Measurements from ENCODE around the gene ARID1B.

ARID1B gene

GRCh38 chr6:157221049-157221816 lies 444.1 kb downstream of the ARID1B start:
- no peak for DNase-seq

GRCh38 chr6:157221817-157222175 lies 444.6 kb downstream of the ARID1B start:
- DNase-seq = no peak

- no peak for DNase-seq
Observed at GRCh38 chr6:157222201-157222981, 445.2 kb downstream of the ARID1B start.

- no peak for DNase-seq
Observed at GRCh38 chr6:157223021-157223430, 445.8 kb downstream of the ARID1B start.

GRCh38 chr6:157223511-157223910 lies 446.3 kb downstream of the ARID1B start:
- no peak for DNase-seq

GRCh38 chr6:157224178-157224950 lies 447.2 kb downstream of the ARID1B start:
- no peak for DNase-seq

- DNase-seq = no peak
Observed at GRCh38 chr6:157224951-157225574, 447.9 kb downstream of the ARID1B start.

GRCh38 chr6:157225575-157225995 lies 448.4 kb downstream of the ARID1B start:
- DNase-seq = no peak

- no peak for DNase-seq
Observed at GRCh38 chr6:157226026-157226625, 448.9 kb downstream of the ARID1B start.

GRCh38 chr6:157226761-157227160 lies 449.6 kb downstream of the ARID1B start:
- DNase-seq = no peak

- DNase-seq = no peak
Observed at GRCh38 chr6:157227202-157228166, 450.3 kb downstream of the ARID1B start.

GRCh38 chr6:157228426-157229131 lies 451.4 kb downstream of the ARID1B start:
- no peak for DNase-seq

GRCh38 chr6:157229132-157229618 lies 452.0 kb downstream of the ARID1B start:
- peak; percentile 45 for DNase-seq

- peak; percentile 69 for DNase-seq
Observed at GRCh38 chr6:157229713-157230112, 452.5 kb downstream of the ARID1B start.

GRCh38 chr6:157230910-157231309 lies 453.7 kb downstream of the ARID1B start:
- DNase-seq = no peak

- DNase-seq = no peak
Observed at GRCh38 chr6:157232161-157232895, 455.1 kb downstream of the ARID1B start.

- no peak for DNase-seq
Observed at GRCh38 chr6:157233156-157233555, 456.0 kb downstream of the ARID1B start.

GRCh38 chr6:157233686-157234085 lies 456.5 kb downstream of the ARID1B start:
- no peak for DNase-seq

- DNase-seq = no peak
Observed at GRCh38 chr6:157235600-157236039, 458.4 kb downstream of the ARID1B start.
